NCI-H2171 treated with DMSO at 0.1 percent for 48 hours (cell line): ENCODE measurements around the gene EVC.

Experiments
- DNase-seq: peaks from one replicate; lab custom pipeline; 2025; lab: John Stamatoyannopoulos, UW

EVC gene

GRCh38 chr4:5710961-5711478, at the start of gene EVC:
EVC (plus strand) TSS chr4:5711201; CDS start chr4:5711381, 180 bp downstream.
- peak; percentile 36 for DNase-seq

GRCh38 chr4:5661237-5661636, 49.8 kb upstream of the EVC start:
- DNase-seq, result no peak

GRCh38 chr4:5662555-5662954, 48.4 kb upstream of the EVC start:
- no peak for DNase-seq

- DNase-seq, result no peak
These were observed 46.2 kb upstream of the EVC start for GRCh38 chr4:5664778-5665177.

DNA sequence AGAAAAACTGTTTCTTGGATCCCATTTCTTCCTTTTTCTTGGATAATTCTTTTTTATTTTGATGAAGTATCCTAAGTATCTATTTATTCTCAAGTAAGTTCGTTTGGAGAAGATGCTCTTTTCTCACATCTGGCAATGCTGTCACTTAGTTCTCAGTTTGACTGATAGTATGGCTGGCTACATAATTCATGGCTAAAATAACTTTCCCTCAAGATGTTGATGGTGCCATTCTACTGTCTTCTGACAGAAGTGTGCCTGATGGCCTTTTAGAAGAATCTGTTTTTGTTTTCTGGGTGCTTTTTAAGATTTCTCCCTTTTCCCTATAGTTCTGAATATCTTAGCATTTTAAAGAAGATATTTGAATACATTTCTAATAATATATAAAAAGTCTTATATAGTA, 44.3 kb upstream of the EVC start:
- no peak for DNase-seq

DNA sequence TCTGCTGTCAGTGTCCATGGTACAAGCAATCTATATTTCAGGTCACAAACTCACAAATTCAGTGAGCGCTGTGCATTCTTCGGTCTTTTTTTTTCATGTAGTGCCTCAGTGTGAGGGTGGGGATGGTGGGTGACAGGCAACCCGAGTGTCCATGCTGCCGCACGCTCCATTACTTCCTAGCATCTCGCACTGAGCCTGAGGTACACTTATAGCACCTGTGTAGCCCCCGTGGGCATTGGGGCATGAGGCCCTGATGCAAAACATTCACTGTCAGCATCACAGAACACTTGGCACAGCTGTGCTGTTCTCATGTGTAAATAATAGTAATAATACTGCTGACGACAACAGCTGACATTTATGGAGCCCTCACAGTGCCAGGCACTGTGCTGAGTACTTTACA, 34.2 kb upstream of the EVC start:
- DNase-seq, result no peak

GRCh38 chr4:5678977-5679376, 32.0 kb upstream of the EVC start:
- no peak for DNase-seq

GRCh38 chr4:5683566-5683965, 27.4 kb upstream of the EVC start:
- no peak for DNase-seq

- DNase-seq, result no peak
These were observed 25.7 kb upstream of the EVC start for GRCh38 chr4:5685296-5685695.

GRCh38 chr4:5686338-5686737, 24.7 kb upstream of the EVC start:
- DNase-seq, result no peak

DNA sequence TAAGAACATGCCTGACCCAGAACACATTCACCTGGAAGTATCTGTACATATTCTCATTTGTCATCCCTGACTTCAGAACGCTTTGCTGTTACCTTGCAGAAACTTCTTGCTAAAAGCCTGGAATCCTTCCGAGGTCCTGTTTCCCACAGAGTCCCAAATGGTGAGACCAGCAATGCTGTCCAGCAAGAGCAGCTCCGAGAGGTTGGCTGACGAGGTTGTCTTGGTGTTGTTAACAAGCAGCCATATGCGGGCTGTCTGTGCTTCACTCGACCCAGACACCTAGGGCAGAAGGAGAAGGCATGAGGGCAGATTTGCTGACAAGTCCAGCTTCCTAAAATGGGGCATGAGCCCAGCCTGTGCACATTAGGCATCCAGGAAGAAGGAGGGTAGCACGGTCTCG, 21.9 kb upstream of the EVC start:
- no peak for DNase-seq

- no peak for DNase-seq
These were observed 19.4 kb upstream of the EVC start for GRCh38 chr4:5691491-5692132.

DNA sequence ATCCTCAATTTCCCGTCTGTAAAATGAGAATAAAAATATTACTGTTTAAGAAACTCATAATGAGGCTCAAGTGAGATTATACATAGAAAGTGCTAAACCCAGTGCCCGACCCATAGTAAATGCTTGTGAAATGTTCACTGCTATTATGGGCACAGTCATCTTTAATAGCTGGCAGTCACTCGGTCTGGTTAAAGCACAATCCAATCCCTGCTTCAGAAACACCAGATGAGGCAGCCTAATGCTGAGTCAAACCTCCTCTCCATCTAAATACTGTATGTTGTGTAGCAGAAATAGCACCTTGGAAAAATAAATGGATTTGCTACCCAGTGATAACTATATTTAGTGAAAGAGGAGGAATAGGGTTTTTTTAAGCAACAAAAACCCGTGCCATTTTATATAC, 17.1 kb upstream of the EVC start:
- no peak for DNase-seq

- DNase-seq, result no peak
These were observed 14.7 kb upstream of the EVC start for GRCh38 chr4:5696341-5696740.

GRCh38 chr4:5700459-5700858, 10.5 kb upstream of the EVC start:
- no peak for DNase-seq

DNA sequence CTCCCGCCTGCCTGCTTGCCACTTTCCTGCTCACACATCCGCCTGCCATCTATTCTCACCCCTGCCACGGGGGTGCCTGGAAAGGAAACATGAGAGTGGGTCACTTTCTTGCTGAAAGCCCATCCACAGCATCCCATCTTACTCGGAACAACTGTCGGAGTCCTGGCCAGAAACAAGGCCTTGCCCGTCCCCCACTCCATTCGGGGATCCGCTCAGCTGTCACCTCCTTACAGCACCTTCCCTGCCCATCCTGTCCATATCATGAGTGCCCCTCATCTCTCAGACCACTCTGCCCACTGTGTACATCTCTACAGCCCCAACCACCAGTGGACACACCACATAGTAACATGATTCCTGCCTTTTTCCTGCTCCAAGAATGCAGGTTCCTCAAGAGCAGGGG, 9.0 kb upstream of the EVC start:
- no peak for DNase-seq

DNA sequence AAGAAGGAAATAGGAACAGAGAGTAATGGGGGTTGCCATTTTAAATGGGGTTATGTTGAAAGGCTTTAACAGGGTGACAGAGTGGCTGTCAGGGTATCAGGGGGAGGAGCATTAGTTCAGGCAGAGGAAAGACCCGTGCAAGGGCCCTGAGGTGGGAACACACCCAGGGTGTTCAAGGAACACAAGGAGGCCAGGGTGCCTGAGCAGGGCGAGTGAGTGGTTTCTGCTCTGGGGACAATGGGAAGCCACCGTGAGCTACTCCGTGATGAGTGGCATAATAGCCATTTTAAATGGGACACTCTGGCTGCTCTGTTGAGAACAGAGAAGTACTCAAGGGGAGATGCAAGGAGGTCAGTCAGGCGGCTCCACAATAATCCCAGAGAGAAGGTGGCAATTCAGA, 7.2 kb upstream of the EVC start:
- DNase-seq, result no peak

DNA sequence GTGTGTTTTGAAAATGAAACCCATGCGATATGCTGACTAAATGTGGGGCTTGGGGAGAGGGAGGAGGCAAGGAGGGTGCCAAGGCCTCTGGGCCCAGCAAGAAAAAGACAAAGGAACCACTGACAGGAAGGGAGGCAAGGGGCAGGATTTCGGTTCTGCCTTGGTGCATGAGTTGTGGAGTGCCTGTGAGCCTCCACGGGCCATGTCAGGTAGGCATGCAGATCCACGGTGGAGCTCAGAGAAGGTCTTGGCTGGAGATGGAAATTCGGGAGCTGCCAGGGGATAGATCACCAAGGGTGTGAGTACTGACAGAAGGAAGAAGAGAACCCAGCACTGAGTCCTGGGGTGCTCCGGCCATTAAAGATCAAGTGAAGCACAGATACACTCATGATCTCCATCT, 6.7 kb upstream of the EVC start:
- DNase-seq, result no peak

DNA sequence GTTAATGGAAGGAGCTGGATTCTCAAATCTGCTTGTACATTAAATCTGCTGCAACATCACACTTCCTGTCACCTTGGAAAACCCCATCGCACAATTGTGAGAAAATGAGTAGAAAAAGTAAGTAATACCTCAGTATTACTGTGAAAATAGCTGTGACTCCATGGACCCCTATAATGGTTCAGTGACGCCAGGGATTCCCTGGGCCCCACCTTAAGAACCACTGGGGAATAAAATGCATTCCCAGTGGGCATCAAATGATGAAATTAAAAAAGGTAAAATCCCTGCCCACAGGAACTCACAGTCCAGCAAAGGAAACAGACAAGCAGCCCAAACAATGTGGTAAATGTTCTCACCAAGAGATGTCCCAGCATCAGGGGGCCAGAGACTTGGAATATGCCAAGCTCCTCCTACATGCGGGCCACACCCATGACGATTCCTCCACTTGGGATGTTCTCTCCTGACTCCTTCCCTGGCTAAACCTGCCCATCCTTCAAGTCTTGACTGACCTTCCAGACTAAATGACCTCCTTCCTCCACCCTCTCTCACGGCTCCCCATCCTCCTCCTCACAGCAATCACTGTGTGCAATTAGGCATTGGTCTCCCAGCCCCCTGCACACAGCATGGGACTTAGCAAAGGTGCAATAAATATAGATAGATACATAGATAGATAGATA, 5.2 kb upstream of the EVC start:
- no peak for DNase-seq

DNA sequence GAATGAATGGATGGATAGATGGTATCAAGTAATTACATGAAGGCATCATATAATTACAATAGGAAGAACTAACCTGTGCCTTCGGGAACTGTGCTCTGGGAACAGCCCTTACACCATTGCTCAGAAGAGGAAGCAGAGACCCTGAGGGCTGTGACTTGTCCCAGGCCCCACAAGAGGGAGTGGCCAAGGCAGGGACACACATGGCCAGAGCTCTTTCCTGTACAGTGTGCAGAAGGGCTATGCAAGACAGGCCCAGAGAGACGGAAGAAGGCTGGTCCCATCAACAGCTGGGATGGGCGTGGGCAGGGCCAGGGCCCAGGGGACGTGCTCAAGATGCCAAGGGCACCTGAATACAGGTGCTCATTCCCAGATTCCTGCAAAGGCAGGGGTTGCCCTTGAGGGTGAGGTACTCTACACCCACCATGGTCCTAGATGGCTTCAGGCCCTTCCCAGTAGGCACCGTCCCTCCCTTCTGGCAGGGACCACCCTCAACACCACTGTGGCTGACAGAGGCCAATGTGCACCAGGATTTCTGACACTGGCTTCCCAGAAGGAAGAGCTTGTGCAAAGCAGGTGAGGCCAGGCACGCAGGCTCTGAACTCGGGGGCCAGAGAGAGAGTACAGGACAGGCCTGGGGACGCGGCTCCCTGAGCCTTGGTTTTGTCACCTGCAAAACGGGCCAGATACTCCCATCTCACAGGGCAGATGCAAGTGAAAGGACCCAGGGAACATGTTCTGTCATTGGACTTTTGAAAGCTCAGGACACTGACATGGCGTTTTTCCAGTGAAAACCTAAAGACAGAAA, 4.3 kb upstream of the EVC start:
- DNase-seq, result no peak

DNA sequence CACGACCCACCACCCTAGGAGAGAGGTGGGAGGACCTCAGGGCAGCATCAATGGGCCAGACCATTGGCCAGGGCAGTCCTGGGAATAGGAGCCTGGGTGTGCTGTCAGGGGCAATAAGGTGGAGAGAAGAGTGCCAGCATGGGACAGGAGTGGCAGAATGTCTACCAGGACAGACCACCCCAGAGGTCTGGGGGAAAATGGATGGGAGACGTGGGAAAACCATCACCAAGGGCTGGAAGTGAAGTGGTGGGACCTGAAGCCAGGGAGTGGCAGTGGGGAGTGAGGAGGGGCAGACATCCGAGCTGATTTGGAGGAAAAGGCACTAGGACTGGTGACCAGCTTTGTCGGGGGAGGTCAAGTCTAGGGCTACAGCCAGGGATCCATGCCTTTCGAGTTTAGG, 3.6 kb upstream of the EVC start:
- DNase-seq, result no peak

DNA sequence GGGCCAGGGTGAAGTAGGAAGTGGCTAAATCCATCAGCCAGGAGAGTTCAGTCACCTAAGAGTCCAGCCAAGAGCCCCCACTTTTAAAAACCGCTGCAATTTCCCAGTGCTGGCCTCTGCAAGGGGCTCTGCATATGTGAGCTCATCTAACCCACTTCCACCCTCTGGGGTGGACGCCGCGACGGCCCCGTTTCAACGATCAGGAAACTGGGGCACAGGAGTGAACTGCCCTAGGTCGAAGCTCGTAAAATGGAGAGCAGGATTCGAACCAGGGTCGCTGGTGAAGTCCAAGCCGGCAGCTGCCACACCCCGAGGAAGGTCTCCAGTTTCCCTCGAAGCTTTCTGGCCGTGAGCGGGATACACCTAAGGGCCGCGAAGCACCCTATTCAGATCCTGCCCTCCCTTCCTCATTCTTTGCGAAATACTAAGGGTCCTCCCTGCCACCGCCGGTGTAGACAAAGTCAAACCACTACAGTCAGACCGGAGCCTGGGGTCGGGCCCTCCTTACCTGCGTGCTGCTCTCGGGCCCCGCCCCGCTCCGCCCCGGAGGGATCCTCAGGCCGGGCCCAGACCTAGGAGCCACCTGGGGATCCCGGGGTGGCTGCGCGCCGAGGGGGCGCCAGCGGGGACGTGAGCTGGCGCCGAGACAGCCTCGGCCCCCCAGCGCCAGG, 3.1 kb upstream of the EVC start:
- DNase-seq, result no peak
